Spleen (tissue), 11 donors: ENCODE measurements around the gene LRRK1. TPM values are rescaled to one million over a fixed set of nuclear protein-coding genes. Genes with fewer than 3 reads are reported as not detected.

Source experiments
- DNase-seq: peaks from one replicate; pipeline ENCODE4 v3.0.0-alpha.2; 2020
- H3K27ac ChIP-seq, 8 donors: fragments of 200-600 bp; sonication (generic) in 7 of 8; 1 replicate in 4 of 8; 2 replicates in 4 of 8; pipeline versions ENCODE4 v1.5.0 to v1.8.0; 2016 to 2021; ENCODE audit warnings: inconsistent platforms in 4 of 8, mild to moderate bottlenecking in 4 of 8, moderate library complexity in 1 of 8
- H3K27me3 ChIP-seq, 7 donors: fragments of 200-600 bp; sonication (generic) in 6 of 7; replicated peaks in 1 of 7; 1 replicate in 4 of 7; 2 replicates in 3 of 7; pipeline versions ENCODE4 v1.5.0 to v1.8.0; 2016 to 2021; ENCODE audit warnings: inconsistent platforms in 3 of 7, mild to moderate bottlenecking in 1 of 7
- H3K36me3 ChIP-seq, 6 donors: fragments of 200-600 bp; sonication (generic) in 5 of 6; 1 replicate in 4 of 6; 2 replicates in 2 of 6; pipeline versions ENCODE4 v1.5.0 to v1.8.0; 2016 to 2021; ENCODE audit warnings: inconsistent platforms in 2 of 6
- H3K4me1 ChIP-seq, 6 donors: fragments of 200-600 bp; sonication (generic) in 5 of 6; 1 replicate in 3 of 6; 2 replicates in 3 of 6; pipeline versions ENCODE4 v1.5.0 to v1.8.0; 2016 to 2021; ENCODE audit warnings: inconsistent platforms in 3 of 6
- H3K4me3 ChIP-seq, 8 donors: fragments of 200-600 bp; sonication (generic) in 7 of 8; 1 replicate in 4 of 8; 2 replicates in 4 of 8; pipeline versions ENCODE4 v1.5.0 to v1.8.0; 2016 to 2021; ENCODE audit warnings: inconsistent platforms in 4 of 8, mild to moderate bottlenecking in 4 of 8, moderate library complexity in 2 of 8
- H3K9me3 ChIP-seq, 8 donors: fragments of 200-600 bp; sonication (generic) in 7 of 8; 1 replicate in 4 of 8; 2 replicates in 4 of 8; pipeline versions ENCODE4 v1.5.0 to v1.8.0; 2016 to 2021; ENCODE audit warnings: inconsistent platforms in 4 of 8
- POLR2A ChIP-seq, 3 donors: fragments of 450-650 bp; IDR thresholded peaks; one replicate each; pipeline ENCODE4 v1.5.1; 2017; ENCODE audit warnings: antibody characterized with exemption in 3 of 3, mild to moderate bottlenecking in 1 of 3
- POLR2AphosphoS5 ChIP-seq, 3 donors: sonication (generic); formaldehyde crosslinking; IDR thresholded peaks; one replicate each; pipeline ENCODE4 v1.5.1; 2017; ENCODE audit warnings: antibody characterized with exemption in 3 of 3
- WGBS, 5 donors: extraction: QIAGEN DNeasy Blood & Tissue Kit in 3 of 5; methylation state at CpG; one replicate each; pipeline versions ENCODE4 v1.1.5 to v1.1.7; 2013 to 2018; 5-methylcytosine and 5-hydroxymethylcytosine counted together
- intact Hi-C: fragments of 100-400 bp; cut with DNase I; formaldehyde crosslinking; loops from one replicate; pipeline ENCODE4 v1.15.0; 2023; ENCODE audit warnings: low total_unique reads
- polyA plus RNA-seq, 3 donors: library from polyadenylated mRNA; stranded (reverse); fragments of 200-250 nt; gene quantifications; one replicate each; pipeline ENCODE4 v1.2.1, GENCODE V29; 2013
- total RNA-seq, 7 donors: library from RNA; depleted of rRNA in 3 of 7; stranded (reverse); fragments of >200 nt in 3 of 7; fragmentation: NEBNext Ultra II Directional in 4 of 7; extraction: Animal tissue kit (Norgen Biotek cat#: 25700) in 4 of 7; gene quantifications; one replicate each; pipeline versions ENCODE4 v1.1.0 to v1.2.1, GENCODE V29; 2016 to 2021
- TF ChIP-seq, protein P1 (sequence below), 11 experiments: fragments of 200-600 bp in 7 of 11; fragments of 450-650 bp in 4 of 11; sonication (generic) in 4 of 11; IDR thresholded peaks in 8 of 11; conservative IDR thresholded peaks in 3 of 11; 1 replicate in 7 of 11; 2 replicates in 4 of 11; pipeline versions ENCODE4 v1.4.0 to v1.8.0; 2016 to 2021; ENCODE audit warnings: antibody characterized with exemption in 11 of 11, inconsistent platforms in 4 of 11, mild to moderate bottlenecking in 1 of 11
- donor health status: healthy with polysubstance abuse.
- donor health status: DM: no; HTN: no; CAD: no; lungs with moderate emphysema.
- donor health status: DM: no; HTN: no; CAD: no.
- donor health status: Bipolar disorder and iron deficiency.
- donor health status: healthy.
- donor health status: DM: no; HTN: no; CAD: no.
- donor health status: DM: yes; HTN: yes; CAD: no.

The LRRK1 gene
- total and polyA plus RNA-seq, 10 donors = 12.0 to 60.2 (median 48.8) TPM

DNA sequence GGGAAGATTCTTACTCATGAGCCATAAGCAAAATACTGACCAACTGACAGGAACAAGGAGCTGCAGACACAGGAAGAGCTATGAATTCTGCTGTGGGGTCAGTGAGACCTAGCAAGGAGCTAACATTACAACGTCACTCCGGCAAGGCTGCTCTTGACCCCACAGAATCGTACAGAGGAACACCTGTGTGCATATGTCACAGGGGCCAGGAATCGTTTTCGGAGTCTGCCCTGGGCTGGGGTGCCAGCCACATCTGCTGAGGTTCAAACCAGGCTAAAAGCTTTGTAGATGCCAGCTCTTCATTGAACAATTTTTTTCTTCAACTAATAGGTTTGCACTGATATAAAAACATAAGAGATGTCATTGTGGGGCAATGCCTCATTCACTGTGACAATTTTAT is 82.6 kb downstream of the LRRK1 start:
- DNase-seq = no peak
- peaks cover 0 to 58% (median 2%) of the 10 kb centered on the region in 6 donors for H3K36me3 ChIP-seq
- intact Hi-C loops = no loop called here
- H3K27ac ChIP-seq = peak overlapping the region in 3 of 8 donors; percentile 2 to 4 (median 4)
- no peaks in the 10 kb centered on the region for H3K27me3 ChIP-seq
- WGBS, 5 donors = 84 to 96% (median 88%) methylated on average over 5 of the region's 5 CpGs
- H3K9me3 ChIP-seq = peaks cover 0 to 10% (median 4%) of the 10 kb centered on the region in 8 donors
- H3K4me1 ChIP-seq = peaks cover 1 to 20% (median 3%) of the 10 kb centered on the region in 6 donors
- TF ChIP-seq, protein P1, sequence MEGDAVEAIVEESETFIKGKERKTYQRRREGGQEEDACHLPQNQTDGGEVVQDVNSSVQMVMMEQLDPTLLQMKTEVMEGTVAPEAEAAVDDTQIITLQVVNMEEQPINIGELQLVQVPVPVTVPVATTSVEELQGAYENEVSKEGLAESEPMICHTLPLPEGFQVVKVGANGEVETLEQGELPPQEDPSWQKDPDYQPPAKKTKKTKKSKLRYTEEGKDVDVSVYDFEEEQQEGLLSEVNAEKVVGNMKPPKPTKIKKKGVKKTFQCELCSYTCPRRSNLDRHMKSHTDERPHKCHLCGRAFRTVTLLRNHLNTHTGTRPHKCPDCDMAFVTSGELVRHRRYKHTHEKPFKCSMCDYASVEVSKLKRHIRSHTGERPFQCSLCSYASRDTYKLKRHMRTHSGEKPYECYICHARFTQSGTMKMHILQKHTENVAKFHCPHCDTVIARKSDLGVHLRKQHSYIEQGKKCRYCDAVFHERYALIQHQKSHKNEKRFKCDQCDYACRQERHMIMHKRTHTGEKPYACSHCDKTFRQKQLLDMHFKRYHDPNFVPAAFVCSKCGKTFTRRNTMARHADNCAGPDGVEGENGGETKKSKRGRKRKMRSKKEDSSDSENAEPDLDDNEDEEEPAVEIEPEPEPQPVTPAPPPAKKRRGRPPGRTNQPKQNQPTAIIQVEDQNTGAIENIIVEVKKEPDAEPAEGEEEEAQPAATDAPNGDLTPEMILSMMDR (IDR thresholded peaks at IDR 0.05 in 8 of 11, conservative IDR thresholded peaks at IDR 0.05 in 3 of 11) = no peak
- TF ChIP-seq POLR2AphosphoS5 (IDR thresholded peaks at IDR 0.05) = no peak
- TF ChIP-seq POLR2A (IDR thresholded peaks at IDR 0.05) = no peak
- no peak overlapping the region for H3K4me3 ChIP-seq

DNA sequence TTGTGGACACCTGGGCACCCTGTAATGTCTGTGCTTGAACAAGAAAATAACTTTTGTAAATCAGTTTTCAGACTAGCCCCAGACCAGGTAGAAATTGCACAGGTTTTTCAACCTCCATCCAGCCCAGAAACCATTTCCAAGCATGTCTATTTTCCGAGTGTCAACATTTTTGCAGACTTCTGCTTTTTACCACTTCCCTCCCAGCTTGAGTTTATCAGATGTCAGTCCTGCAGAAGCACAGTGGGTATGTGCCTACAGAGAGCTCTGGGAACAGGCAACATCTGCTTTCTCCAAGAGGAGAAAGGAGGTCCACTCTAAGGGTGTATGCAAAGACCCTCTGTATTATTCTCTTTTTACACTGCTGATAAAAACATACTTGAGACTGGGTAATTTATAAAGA is 83.9 kb downstream of the LRRK1 start:
- peaks cover 0 to 10% (median 4%) of the 10 kb centered on the region in 8 donors for H3K9me3 ChIP-seq
- WGBS, 5 donors = 23 to 56% (median 30%) methylated on average over 1 of the region's 1 CpG
- intact Hi-C loops = no loop called here

DNA sequence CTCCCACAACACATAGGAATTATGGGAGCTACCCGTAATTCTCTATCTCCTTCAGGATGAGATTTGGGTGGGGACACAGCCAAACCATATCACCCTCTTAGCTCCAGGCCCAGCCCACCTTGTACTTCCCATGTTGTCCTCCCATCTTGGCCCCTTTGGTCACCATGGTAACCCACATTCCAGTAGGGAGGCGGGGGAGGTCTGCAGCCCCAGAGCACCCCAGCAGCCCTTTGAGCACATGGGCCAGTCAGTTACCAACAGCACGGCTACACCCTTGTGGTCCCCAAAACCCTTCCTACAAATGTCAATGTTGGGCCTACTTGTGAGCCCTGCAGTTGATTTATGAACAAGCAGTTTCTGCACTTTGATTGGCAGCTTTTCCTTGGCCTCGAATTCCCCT is 84.5 kb downstream of the LRRK1 start:
- TF ChIP-seq POLR2AphosphoS5 (IDR thresholded peaks at IDR 0.05) (no peak), POLR2A (IDR thresholded peaks at IDR 0.05) (no peak)
- TF ChIP-seq, protein P1 (IDR thresholded peaks at IDR 0.05 in 8 of 11, conservative IDR thresholded peaks at IDR 0.05 in 3 of 11) = no peak
- H3K27me3 ChIP-seq = no peaks in the 10 kb centered on the region
- peaks cover 0 to 10% (median 4%) of the 10 kb centered on the region in 8 donors for H3K9me3 ChIP-seq
- no peak for DNase-seq
- intact Hi-C loops = no loop called here
- WGBS, 5 donors = 66 to 87% (median 78%) methylated on average over 4 of the region's 4 CpGs
- peaks cover 0 to 48% (median 2%) of the 10 kb centered on the region in 6 donors for H3K36me3 ChIP-seq
- peaks cover 11 to 39% (median 21%) of the 10 kb centered on the region in 6 donors for H3K4me1 ChIP-seq
- peak overlapping the region in 4 of 8 donors; percentile 9 to 36 (median 28) for H3K27ac ChIP-seq
- no peak overlapping the region for H3K4me3 ChIP-seq

More for the DNA sequence above, 83.9 kb downstream of the LRRK1 start:
- DNase-seq = no peak
- Histone ChIP-seq H3K4me1 (peaks cover 11 to 33% (median 15%) of the 10 kb centered on the region in 6 donors), H3K36me3 (peaks cover 0 to 51% (median 2%) of the 10 kb centered on the region in 6 donors), H3K27ac (peak overlapping the region in 4 of 8 donors; percentile 18 to 36 (median 22)), H3K4me3 (no peak overlapping the region), H3K27me3 (no peaks in the 10 kb centered on the region)
- TF ChIP-seq POLR2AphosphoS5 (IDR thresholded peaks at IDR 0.05) (no peak), POLR2A (IDR thresholded peaks at IDR 0.05) (no peak)
- TF ChIP-seq, protein P1 (IDR thresholded peaks at IDR 0.05 in 8 of 11, conservative IDR thresholded peaks at IDR 0.05 in 3 of 11) = no peak

DNA sequence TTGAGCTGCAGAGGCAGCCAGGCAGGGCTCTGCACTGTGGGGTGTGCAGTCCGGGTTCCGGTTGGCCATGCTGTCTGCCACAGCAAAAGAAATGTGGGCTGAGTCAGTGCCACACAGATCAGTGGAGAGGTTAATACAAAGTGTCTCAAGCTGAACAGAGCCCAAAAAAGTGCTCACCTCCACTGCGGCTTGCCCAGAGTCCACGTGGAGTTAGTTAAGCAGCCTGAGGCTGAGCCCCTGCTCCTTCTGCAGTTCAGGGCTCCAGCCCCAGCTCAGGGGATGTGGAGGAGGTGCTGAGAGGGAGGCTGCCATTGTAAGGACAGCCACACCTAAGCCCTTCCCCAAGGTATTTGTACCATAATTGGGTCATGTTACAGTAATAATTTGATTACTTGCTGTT is 85.3 kb downstream of the LRRK1 start:
- 91 to 97% (median 96%) methylated on average over 4 of the region's 4 CpGs for WGBS, 5 donors
- DNase-seq = no peak
- Histone ChIP-seq H3K4me3 (no peak overlapping the region), H3K27ac (no peak overlapping the region), H3K9me3 (peaks cover 0 to 10% (median 4%) of the 10 kb centered on the region in 8 donors), H3K27me3 (no peaks in the 10 kb centered on the region), H3K36me3 (peaks cover 0 to 56% (median 2%) of the 10 kb centered on the region in 6 donors), H3K4me1 (peaks cover 11 to 41% (median 24%) of the 10 kb centered on the region in 6 donors)
- TF ChIP-seq POLR2A (IDR thresholded peaks at IDR 0.05) = no peak
- TF ChIP-seq POLR2AphosphoS5 (IDR thresholded peaks at IDR 0.05) = no peak
- TF ChIP-seq, protein P1 (IDR thresholded peaks at IDR 0.05 in 8 of 11, conservative IDR thresholded peaks at IDR 0.05 in 3 of 11) = no peak
- intact Hi-C loops = no loop called here
